ENCODE data around the gene NME7. TPM values are rescaled to one million over a fixed set of nuclear protein-coding genes. Genes with fewer than 3 reads are reported as not detected.

Gene NME7
- total RNA-seq, 6 experiments from 2014 or later: 16.0 to 22.2 (median 18.7) TPM

DNA sequence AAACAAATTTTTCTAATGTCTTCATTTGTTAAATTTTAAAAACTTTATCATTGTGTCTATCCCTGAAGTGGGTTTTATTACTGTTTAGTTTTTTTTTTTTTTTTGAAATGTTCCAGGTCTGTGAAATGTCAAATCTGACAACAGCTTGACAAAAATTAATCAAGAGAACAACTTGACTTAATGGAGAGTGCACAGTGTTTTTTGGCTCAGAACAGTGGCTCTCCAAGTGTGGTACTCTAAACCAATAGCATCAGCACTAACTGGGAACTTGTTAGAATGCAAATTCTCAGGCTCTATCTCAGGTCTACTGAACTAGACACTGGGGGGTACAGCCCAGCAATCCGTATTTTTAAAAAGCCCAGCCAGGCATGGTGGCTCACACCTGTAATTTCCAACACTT, 211.9 kb downstream of the NME7 start:
- H3K4me1 Mint-ChIP-seq (ENCODE audit: low read depth): no peaks in the 10 kb centered on the region
- TF ChIP-seq, protein P1, sequence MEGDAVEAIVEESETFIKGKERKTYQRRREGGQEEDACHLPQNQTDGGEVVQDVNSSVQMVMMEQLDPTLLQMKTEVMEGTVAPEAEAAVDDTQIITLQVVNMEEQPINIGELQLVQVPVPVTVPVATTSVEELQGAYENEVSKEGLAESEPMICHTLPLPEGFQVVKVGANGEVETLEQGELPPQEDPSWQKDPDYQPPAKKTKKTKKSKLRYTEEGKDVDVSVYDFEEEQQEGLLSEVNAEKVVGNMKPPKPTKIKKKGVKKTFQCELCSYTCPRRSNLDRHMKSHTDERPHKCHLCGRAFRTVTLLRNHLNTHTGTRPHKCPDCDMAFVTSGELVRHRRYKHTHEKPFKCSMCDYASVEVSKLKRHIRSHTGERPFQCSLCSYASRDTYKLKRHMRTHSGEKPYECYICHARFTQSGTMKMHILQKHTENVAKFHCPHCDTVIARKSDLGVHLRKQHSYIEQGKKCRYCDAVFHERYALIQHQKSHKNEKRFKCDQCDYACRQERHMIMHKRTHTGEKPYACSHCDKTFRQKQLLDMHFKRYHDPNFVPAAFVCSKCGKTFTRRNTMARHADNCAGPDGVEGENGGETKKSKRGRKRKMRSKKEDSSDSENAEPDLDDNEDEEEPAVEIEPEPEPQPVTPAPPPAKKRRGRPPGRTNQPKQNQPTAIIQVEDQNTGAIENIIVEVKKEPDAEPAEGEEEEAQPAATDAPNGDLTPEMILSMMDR (IDR thresholded peaks at IDR 0.05): no peak
- no peak for DNase-seq
- H3K36me3 Mint-ChIP-seq (ENCODE audit: low read depth): no peaks in the 10 kb centered on the region
- no peak overlapping the region for H3K27ac Mint-ChIP-seq
- no peak overlapping the region for H3K4me3 Mint-ChIP-seq
- no peaks in the 10 kb centered on the region for H3K9me3 Mint-ChIP-seq
- no peaks in the 10 kb centered on the region; the same call in 1 of the 2 replicates for H3K27me3 Mint-ChIP-seq (ENCODE audit: insufficient read depth)

DNA sequence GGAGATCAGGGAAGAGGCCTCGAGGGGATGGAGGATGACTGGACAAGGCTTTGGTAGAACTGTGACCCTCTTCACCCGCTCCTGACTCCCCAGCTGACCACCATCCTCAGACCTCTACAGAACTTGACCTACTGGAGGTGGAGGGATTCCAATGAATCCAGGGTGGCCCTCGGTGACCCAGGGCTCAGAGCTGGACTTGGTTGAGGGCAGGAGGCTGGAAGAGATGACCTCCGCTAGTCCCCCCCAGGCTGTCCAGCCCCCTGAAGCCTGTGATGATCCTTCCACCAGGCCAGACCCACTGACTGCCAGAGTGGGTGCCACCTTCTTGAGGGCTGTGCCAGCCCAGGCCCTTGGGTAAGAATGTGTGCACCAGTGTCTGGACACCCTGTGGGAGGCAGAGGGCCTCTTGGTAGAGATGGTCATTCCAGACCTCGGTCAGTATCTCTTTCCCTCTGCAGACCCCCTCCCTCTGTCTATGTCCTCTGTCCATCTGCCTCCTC, 216.2 kb downstream of the NME7 start:
- H3K27ac Mint-ChIP-seq: no peak overlapping the region

DNA sequence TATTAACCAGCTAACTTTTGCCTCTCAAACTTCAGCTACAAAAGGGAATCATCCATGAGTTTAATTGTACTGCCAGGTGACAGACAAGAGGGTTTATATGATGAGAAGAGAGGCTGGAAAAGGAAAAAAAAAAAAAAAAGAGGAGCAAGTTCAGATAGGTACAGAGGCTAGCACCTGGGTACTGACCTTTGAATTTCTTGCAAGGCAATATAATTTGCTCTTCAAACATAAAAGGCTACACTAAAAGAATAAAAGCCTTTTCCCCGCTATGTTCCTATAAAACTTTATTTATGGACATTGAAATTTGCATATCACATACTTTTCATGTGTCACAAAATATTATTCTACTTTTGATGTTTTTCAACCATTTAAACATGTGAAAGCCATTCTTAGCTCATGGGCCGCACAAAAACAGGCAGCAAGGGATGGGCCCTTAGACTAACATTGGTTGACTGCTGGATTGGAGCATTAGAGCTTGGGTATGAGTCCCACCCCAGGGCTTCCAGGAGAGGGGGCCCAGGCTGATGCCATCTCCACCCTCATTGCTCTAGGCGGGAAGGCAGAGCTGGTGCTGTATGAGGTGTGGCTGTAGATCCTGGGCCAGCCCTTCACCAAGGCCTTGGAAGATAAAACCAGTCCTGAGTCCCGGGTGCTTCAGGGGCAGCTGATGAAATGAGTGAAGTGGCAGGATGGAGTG, 216.8 kb downstream of the NME7 start:
- Mint-ChIP-seq H3K4me1 (ENCODE audit: low read depth) (peaks cover 5% of the 10 kb centered on the region; the same call in 1 of the 2 replicates), H3K36me3 (ENCODE audit: low read depth) (no peaks in the 10 kb centered on the region), H3K4me3 (no peak overlapping the region), H3K9me3 (no peaks in the 10 kb centered on the region), H3K27me3 (ENCODE audit: insufficient read depth) (no peaks in the 10 kb centered on the region; the same call in 1 of the 2 replicates), H3K27ac (no peak overlapping the region)
- DNase-seq: no peak
- TF ChIP-seq, protein P1 (IDR thresholded peaks at IDR 0.05): no peak

More for the DNA sequence above, 216.2 kb downstream of the NME7 start:
- DNase-seq: no peak
- peaks cover 5% of the 10 kb centered on the region; the same call in 1 of the 2 replicates for H3K4me1 Mint-ChIP-seq (ENCODE audit: low read depth)
- no peaks in the 10 kb centered on the region for H3K36me3 Mint-ChIP-seq (ENCODE audit: low read depth)
- TF ChIP-seq, protein P1 (IDR thresholded peaks at IDR 0.05): no peak
- H3K27me3 Mint-ChIP-seq (ENCODE audit: insufficient read depth): no peaks in the 10 kb centered on the region; the same call in 1 of the 2 replicates
- H3K4me3 Mint-ChIP-seq: no peak overlapping the region
- no peaks in the 10 kb centered on the region for H3K9me3 Mint-ChIP-seq

DNA sequence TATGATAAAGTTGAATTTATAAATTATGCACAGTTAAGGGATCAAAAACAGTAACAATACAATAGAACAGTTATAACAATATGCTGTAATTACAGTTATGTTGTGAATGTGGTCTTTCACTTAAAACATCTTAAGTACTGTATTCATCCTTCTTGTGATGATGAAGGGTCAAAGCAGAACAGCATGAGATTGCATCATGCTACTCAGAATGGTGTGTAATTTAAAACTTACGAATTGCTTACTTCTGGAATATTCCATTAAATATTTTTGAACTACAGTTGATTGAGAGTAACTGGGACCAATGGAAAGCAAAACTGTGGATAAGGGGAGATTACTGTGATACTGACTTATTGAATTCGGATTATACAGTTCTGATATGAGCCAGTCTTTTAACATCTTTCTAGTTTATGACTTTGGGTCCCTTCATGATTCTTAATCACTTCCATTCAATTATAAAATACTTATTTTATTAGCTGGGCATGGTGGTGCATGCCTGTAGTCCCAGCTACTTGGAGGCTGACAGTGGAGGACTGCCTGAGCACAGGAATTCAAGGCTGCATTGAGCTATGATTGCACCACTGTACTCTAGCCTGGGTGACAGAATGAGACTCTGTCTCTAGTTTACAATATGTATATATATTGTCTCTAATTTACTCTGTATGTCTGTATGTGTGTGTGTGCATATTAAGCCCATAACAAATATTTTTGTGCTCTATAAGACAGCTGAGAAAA, 217.9 kb downstream of the NME7 start:
- no peaks in the 10 kb centered on the region for H3K9me3 Mint-ChIP-seq

More for the DNA sequence above, 217.9 kb downstream of the NME7 start:
- TF ChIP-seq, protein P1 (IDR thresholded peaks at IDR 0.05): no peak
- H3K36me3 Mint-ChIP-seq (ENCODE audit: low read depth): no peaks in the 10 kb centered on the region
- no peaks in the 10 kb centered on the region; the same call in 1 of the 2 replicates for H3K27me3 Mint-ChIP-seq (ENCODE audit: insufficient read depth)
- H3K4me1 Mint-ChIP-seq (ENCODE audit: low read depth): peaks cover 5% of the 10 kb centered on the region; the same call in 1 of the 2 replicates
- no peak overlapping the region for H3K4me3 Mint-ChIP-seq
- no peak overlapping the region for H3K27ac Mint-ChIP-seq
- DNase-seq: no peak
